PC-9 (cell line): Measurements from ENCODE around the gene PTBP2. TPM values are rescaled to one million over a fixed set of nuclear protein-coding genes. Genes with fewer than 3 reads are reported as not detected.

Experiments
- BruUV-seq: library from RNA; stranded (reverse); fragments of 400-500 nt; replicated peaks from 2 replicates; lab custom pipeline; 2021; lab: Mats Ljungman, UMichigan
- CTCF ChIA-PET: fragments of 300-600 bp; sonication (Branson Sonifier 250); formaldehyde crosslinking; loops from one replicate; lab custom pipeline; 2022; ENCODE audit warnings: antibody characterized with exemption; lab: Charles Lee
- POLR2A ChIA-PET: fragments of 300-600 bp; sonication (Branson Sonifier 250); formaldehyde crosslinking; loops from one replicate; lab custom pipeline; 2022; ENCODE audit warnings: antibody characterized with exemption; ENCODE audit not compliant: unreplicated experiment; lab: Charles Lee
- DNase-seq, 2 experiments: peaks; one replicate each; pipeline versions ENCODE4 v3.0.0 to v3.0.0-alpha.2; 2015 to 2022; ENCODE audit warnings: mixed read lengths in 1 of 2
- H2AFZ ChIP-seq: fragments of 200-600 bp; sonication (generic); 2 replicates; pipeline ENCODE4 v1.8.1; 2017; ENCODE audit warnings: antibody characterized with exemption
- H3F3A ChIP-seq: fragments of 200-600 bp; sonication (generic); 2 replicates; pipeline ENCODE4 v1.8.1; 2017; ENCODE audit warnings: antibody characterized with exemption, mild to moderate bottlenecking, low read depth; ENCODE audit not compliant: insufficient read depth
- H3K27ac ChIP-seq: fragments of 200-600 bp; sonication (generic); 2 replicates; pipeline ENCODE4 v1.6.1; 2016; ENCODE audit warnings: mixed run types
- H3K27me3 ChIP-seq: fragments of 200-600 bp; sonication (generic); 2 replicates; pipeline ENCODE4 v1.6.1; 2016; ENCODE audit warnings: low read depth, mixed run types; ENCODE audit not compliant: insufficient read depth
- H3K36me3 ChIP-seq: fragments of 200-600 bp; sonication (generic); 2 replicates; pipeline ENCODE4 v1.6.1; 2016; ENCODE audit warnings: low read depth, mixed run types
- H3K4me1 ChIP-seq: fragments of 200-600 bp; sonication (generic); replicated peaks from 2 replicates; pipeline ENCODE4 v1.6.1; 2016; ENCODE audit warnings: mixed run types; ENCODE audit not compliant: insufficient read depth
- H3K4me2 ChIP-seq: fragments of 200-600 bp; sonication (generic); 2 replicates; pipeline ENCODE4 v1.6.1; 2017; ENCODE audit warnings: mixed run types
- H3K4me3 ChIP-seq: fragments of 200-600 bp; sonication (generic); 2 replicates; pipeline ENCODE4 v1.6.1; 2016; ENCODE audit warnings: mixed run types
- H3K79me2 ChIP-seq: fragments of 200-600 bp; sonication (generic); 2 replicates; pipeline ENCODE4 v1.6.1; 2017; ENCODE audit warnings: low read depth, mixed run types
- H3K9me2 ChIP-seq: fragments of 200-600 bp; sonication (generic); 2 replicates; pipeline ENCODE4 v1.8.1; 2017; ENCODE audit warnings: mild to moderate bottlenecking; ENCODE audit not compliant: insufficient read depth
- H3K9me3 ChIP-seq: fragments of 200-600 bp; sonication (generic); 2 replicates; pipeline ENCODE4 v1.8.1; 2016; ENCODE audit warnings: low read depth; ENCODE audit not compliant: insufficient read depth
- H4K20me1 ChIP-seq: fragments of 200-600 bp; sonication (generic); 2 replicates; pipeline ENCODE4 v1.8.1; 2017; ENCODE audit not compliant: insufficient read depth
- EZH2 ChIP-seq: fragments of 200-600 bp; sonication (generic); IDR thresholded peaks from 2 replicates; pipeline ENCODE4 v1.8.0; 2017; ENCODE audit warnings: antibody characterized with exemption, low read depth
- intact Hi-C: fragments of 100-400 bp; cut with micrococcal nuclease; formaldehyde crosslinking; loops from one replicate; pipeline ENCODE4 v1.10.0; 2022; ENCODE audit not compliant: unreplicated experiment
- total RNA-seq: library from RNA; stranded (reverse); gene quantifications from 2 replicates; pipeline ENCODE4 v1.2.3, GENCODE V29; 2021
- TF ChIP-seq, protein P1 (sequence below): fragments of 200-600 bp; sonication (generic); conservative IDR thresholded peaks from 2 replicates; pipeline ENCODE4 v1.6.1; 2017; ENCODE audit warnings: mixed run types, antibody characterized with exemption, mild to moderate bottlenecking, moderate library complexity

The PTBP2 gene
- total RNA-seq, 1 experiment from 2014 or later, result 14.0 TPM

DNA sequence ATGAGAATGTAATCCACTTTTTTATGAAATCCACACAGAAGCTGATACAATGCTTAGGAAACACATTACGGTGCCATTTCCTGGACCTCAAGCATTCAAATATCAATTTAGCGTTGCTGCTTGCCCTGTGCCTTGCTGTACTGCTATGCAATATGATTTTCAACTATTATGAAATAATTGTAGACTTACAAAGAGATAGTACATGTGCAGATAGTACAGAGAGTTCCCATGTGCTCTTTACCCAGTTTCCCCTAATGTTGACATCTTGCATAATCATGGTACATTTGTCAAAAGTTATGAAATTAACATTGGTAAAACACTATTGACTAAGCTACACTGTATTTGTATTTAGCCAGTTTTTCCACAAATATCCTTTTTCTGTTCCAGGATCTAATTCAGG, 37.7 kb upstream of the PTBP2 start:
- TF ChIP-seq, protein P1, sequence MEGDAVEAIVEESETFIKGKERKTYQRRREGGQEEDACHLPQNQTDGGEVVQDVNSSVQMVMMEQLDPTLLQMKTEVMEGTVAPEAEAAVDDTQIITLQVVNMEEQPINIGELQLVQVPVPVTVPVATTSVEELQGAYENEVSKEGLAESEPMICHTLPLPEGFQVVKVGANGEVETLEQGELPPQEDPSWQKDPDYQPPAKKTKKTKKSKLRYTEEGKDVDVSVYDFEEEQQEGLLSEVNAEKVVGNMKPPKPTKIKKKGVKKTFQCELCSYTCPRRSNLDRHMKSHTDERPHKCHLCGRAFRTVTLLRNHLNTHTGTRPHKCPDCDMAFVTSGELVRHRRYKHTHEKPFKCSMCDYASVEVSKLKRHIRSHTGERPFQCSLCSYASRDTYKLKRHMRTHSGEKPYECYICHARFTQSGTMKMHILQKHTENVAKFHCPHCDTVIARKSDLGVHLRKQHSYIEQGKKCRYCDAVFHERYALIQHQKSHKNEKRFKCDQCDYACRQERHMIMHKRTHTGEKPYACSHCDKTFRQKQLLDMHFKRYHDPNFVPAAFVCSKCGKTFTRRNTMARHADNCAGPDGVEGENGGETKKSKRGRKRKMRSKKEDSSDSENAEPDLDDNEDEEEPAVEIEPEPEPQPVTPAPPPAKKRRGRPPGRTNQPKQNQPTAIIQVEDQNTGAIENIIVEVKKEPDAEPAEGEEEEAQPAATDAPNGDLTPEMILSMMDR, result no peak
- TF ChIP-seq EZH2, result no peak
- Histone ChIP-seq H3K79me2 (no peaks in the 10 kb centered on the region), H3K4me1 (no peaks in the 10 kb centered on the region), H3K9me2 (no peaks in the 10 kb centered on the region), H3K4me2 (no peak overlapping the region), H3K9me3 (no peaks in the 10 kb centered on the region), H2AFZ (no peak overlapping the region), H3K36me3 (no peaks in the 10 kb centered on the region), H4K20me1 (no peaks in the 10 kb centered on the region), H3K4me3 (no peak overlapping the region), H3K27ac (no peak overlapping the region), H3F3A (no peaks in the 10 kb centered on the region), H3K27me3 (no peaks in the 10 kb centered on the region)
- CTCF ChIA-PET, result no interaction called here
- DNase-seq, result no peak
- no TSS peak for BruUV-seq
- POLR2A ChIA-PET, result no interaction called here
- intact Hi-C loops, result no loop called here

DNA sequence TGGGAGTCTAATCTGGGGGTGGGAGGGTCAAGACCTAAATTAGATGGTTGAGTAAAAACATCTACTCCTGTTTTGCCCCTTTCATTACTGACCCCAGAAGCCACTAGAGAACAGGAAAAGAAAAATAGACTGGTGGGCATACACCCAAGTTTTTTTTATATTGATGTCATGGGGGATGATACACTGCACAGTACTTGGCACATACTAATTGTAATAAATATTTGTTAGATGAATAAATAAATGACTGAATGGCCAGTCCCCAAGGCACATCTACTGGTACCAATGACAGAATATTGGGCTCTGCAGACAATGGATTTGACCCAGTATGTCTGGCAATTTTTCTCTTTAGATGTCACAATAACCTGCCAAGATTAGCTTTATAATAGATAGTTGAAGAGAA, 36.8 kb upstream of the PTBP2 start:
- Histone ChIP-seq H3K27ac (no peak overlapping the region), H3K4me2 (no peak overlapping the region), H3K4me3 (no peak overlapping the region), H3K27me3 (no peaks in the 10 kb centered on the region), H3F3A (no peaks in the 10 kb centered on the region), H3K9me2 (no peaks in the 10 kb centered on the region), H3K36me3 (no peaks in the 10 kb centered on the region), H4K20me1 (no peaks in the 10 kb centered on the region), H3K79me2 (no peaks in the 10 kb centered on the region), H3K9me3 (no peaks in the 10 kb centered on the region), H2AFZ (no peak overlapping the region), H3K4me1 (no peaks in the 10 kb centered on the region)
- POLR2A ChIA-PET, result no interaction called here
- intact Hi-C loops, result no loop called here
- CTCF ChIA-PET, result no interaction called here
- no peak for DNase-seq
- no peak for TF ChIP-seq EZH2
- TF ChIP-seq, protein P1, result no peak
- no TSS peak for BruUV-seq

DNA sequence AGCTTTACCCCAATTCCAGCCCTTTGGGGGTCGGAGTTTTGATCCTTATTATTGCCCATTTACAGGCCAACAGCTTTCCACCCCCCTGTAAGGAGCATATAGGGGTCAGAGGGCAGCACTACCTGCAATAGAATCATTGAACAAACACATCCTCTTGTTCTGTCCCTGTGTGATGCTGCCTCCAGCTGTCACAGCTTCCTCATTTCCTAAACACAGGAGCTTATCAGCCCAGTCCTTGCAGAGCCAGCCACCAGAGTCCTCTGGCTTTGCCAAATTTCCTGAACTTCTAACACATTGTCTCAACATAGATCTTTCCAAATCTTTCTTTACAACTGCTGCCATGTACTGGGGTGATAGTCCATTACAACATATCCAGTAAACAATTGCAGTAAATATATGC, 32.8 kb upstream of the PTBP2 start:
- no peak overlapping the region for H3K4me3 ChIP-seq
- no TSS peak for BruUV-seq
- H3K79me2 ChIP-seq, result no peaks in the 10 kb centered on the region
- H3K27me3 ChIP-seq, result no peaks in the 10 kb centered on the region
- no peak overlapping the region for H3K27ac ChIP-seq
- H3K4me2 ChIP-seq, result no peak overlapping the region
- H3F3A ChIP-seq, result no peaks in the 10 kb centered on the region
- ChIA-PET CTCF (no interaction called here), POLR2A (no interaction called here)
- H3K36me3 ChIP-seq, result no peaks in the 10 kb centered on the region
- no peak overlapping the region for H2AFZ ChIP-seq
- TF ChIP-seq EZH2, result no peak
- TF ChIP-seq, protein P1, result no peak
- intact Hi-C loops, result no loop called here
- no peaks in the 10 kb centered on the region for H3K4me1 ChIP-seq
- no peak for DNase-seq
- H4K20me1 ChIP-seq, result no peaks in the 10 kb centered on the region
- no peaks in the 10 kb centered on the region for H3K9me2 ChIP-seq
- no peaks in the 10 kb centered on the region for H3K9me3 ChIP-seq
